NCI-H2029 (cell line): ENCODE results near the gene TNFRSF25.
"Not testable (repeated sequence)": the region's sequence is repeated elsewhere in the genome, so short reads cannot be mapped to it uniquely, and the experiment has no call there.

ENCODE experiments used
- DNase-seq: peaks from one replicate; lab custom pipeline; 2025; lab: John Stamatoyannopoulos, UW

The TNFRSF25 gene

GRCh38 chr1:6431645-6432579, 34.1 kb downstream of the TNFRSF25 start:
- not testable (repeated sequence) for DNase-seq

GRCh38 chr1:6429660-6430411, 36.1 kb downstream of the TNFRSF25 start:
- DNase-seq: not testable (repeated sequence)

GRCh38 chr1:6428453-6428852, 37.5 kb downstream of the TNFRSF25 start:
- DNase-seq: not testable (repeated sequence)

- no peak for DNase-seq
Measured at GRCh38 chr1:6427441-6428390, 38.3 kb downstream of the TNFRSF25 start.

GRCh38 chr1:6426972-6427350, 39.0 kb downstream of the TNFRSF25 start:
- DNase-seq: no peak

- DNase-seq: no peak
Measured at GRCh38 chr1:6426277-6426971, 39.5 kb downstream of the TNFRSF25 start.

- no peak for DNase-seq
Measured at GRCh38 chr1:6425658-6426057, 40.3 kb downstream of the TNFRSF25 start.

- no peak for DNase-seq
Measured at GRCh38 chr1:6424619-6425593, 41.1 kb downstream of the TNFRSF25 start, which contains the start of gene ESPN. TSS of gene ESPN (plus strand) at chr1:6424776. CDS start at chr1:6424956, 180 bp downstream.

GRCh38 chr1:6424000-6424565, 41.9 kb downstream of the TNFRSF25 start:
- DNase-seq: no peak

- DNase-seq: peak; percentile 82
Measured at GRCh38 chr1:6423321-6423999, 42.5 kb downstream of the TNFRSF25 start.

- no peak for DNase-seq
Measured at GRCh38 chr1:6421266-6421665, 44.7 kb downstream of the TNFRSF25 start.

- no peak for DNase-seq
Measured at GRCh38 chr1:6420454-6421042, 45.4 kb downstream of the TNFRSF25 start.

GRCh38 chr1:6419804-6420453, 46.0 kb downstream of the TNFRSF25 start, which contains the start of gene HES2:
TSS of gene HES2 (minus strand) at chr1:6419919. CDS start at chr1:6419820, 99 bp downstream.
- DNase-seq: no peak

GRCh38 chr1:6419397-6419803, 46.6 kb downstream of the TNFRSF25 start:
- DNase-seq: no peak

GRCh38 chr1:6418668-6419396, 47.1 kb downstream of the TNFRSF25 start:
- no peak for DNase-seq

- DNase-seq: no peak
Measured at GRCh38 chr1:6417961-6418667, 47.9 kb downstream of the TNFRSF25 start.

GRCh38 chr1:6416906-6417305, 49.1 kb downstream of the TNFRSF25 start:
- no peak for DNase-seq
